Stimulated activated CD4-positive, alpha-beta T cell treated with anti-CD3 and anti-CD28 coated beads, Interleukin-2, amount 100 ng/mL, for 24 hours (primary cell): ENCODE measurements around the gene MYO5B.
"Not testable (repeated sequence)": the region's sequence is repeated elsewhere in the genome, so short reads cannot be mapped to it uniquely, and the experiment has no call there.

Experiments
- DNase-seq, 2 donors: peaks; one replicate each; pipeline ENCODE4 v3.0.0-alpha.2; 2020

Gene MYO5B

GRCh38 chr18:49846718-49847470, 348.1 kb downstream of the MYO5B start:
- no peak for DNase-seq

DNA sequence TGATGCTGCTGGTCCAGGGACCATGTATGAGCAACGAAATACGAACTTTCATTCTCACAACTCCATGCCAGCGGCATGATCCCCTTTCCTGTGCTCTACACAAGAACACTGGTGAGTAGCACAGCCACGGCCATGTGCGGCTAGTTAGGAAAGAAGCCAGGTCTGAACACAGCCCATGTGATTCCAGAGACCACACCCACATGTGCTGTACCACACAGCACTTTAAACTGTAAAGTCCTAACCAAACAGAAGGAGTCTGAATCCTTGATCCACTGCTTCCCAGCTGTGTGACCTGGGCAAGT, 348.6 kb downstream of the MYO5B start:
- DNase-seq, result no peak

- no peak for DNase-seq
Measured at GRCh38 chr18:49845629-49846360, 349.2 kb downstream of the MYO5B start.

DNA sequence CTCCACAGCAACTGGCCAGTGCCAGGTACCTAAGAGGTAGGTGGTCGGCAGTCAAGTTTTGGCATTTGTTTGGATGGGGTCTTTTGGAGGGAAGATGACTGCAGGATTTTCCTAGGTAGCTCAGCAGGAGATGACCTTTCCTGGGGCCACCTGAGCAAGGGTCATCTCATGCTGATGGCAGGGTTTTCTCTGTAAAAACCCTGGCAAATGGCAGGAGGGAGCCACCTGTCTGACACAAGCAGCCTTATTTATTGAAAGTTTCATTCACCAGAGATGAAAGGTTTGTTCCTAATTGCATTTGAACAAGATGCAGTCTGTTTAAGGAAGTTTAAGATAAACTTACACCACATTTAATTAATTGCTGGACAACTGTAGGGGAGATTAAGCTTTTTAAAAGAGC, 350.0 kb downstream of the MYO5B start:
- DNase-seq, result no peak

GRCh38 chr18:49843778-49844625, 350.9 kb downstream of the MYO5B start:
- DNase-seq, result no peak

DNA sequence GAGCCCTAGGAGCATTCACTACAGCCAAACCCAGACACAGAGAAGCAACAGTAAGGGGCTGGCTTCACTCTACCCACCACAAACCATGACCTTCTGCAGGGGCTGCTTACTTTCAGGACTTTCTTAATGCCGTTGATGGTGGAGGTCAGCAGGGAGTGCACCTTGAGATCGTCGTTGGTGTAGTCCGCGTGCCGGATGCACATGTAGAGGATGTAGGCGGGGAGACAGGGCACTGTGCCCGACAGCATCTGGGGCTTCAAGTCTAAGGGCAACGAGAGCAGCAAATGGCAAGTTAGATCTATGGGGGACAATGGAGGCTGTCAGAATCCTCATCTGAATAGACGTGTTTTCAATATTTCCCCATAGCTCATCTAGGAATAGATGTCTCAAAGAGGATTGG, 351.8 kb downstream of the MYO5B start:
- DNase-seq, result no peak

DNA sequence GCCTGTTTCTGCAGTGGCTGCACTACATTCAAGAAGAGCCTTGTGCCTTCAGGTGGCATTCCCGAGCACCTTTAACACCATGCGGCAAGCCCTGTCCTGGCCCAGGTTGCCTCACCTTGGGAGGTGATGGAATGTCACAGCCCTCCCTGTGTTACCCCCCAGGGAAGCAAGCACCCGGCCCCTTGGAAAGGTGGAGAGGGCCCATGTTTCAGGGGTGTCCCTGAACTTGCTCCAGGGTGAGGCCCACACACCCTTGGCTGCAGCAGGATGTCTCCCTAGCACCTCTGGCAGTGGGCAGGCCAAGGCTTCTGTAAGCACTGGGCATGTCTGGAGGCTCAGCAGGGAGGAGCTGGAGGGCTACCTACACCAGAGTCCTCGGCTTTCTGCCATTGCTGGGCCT, 352.3 kb downstream of the MYO5B start:
- DNase-seq, result no peak

DNA sequence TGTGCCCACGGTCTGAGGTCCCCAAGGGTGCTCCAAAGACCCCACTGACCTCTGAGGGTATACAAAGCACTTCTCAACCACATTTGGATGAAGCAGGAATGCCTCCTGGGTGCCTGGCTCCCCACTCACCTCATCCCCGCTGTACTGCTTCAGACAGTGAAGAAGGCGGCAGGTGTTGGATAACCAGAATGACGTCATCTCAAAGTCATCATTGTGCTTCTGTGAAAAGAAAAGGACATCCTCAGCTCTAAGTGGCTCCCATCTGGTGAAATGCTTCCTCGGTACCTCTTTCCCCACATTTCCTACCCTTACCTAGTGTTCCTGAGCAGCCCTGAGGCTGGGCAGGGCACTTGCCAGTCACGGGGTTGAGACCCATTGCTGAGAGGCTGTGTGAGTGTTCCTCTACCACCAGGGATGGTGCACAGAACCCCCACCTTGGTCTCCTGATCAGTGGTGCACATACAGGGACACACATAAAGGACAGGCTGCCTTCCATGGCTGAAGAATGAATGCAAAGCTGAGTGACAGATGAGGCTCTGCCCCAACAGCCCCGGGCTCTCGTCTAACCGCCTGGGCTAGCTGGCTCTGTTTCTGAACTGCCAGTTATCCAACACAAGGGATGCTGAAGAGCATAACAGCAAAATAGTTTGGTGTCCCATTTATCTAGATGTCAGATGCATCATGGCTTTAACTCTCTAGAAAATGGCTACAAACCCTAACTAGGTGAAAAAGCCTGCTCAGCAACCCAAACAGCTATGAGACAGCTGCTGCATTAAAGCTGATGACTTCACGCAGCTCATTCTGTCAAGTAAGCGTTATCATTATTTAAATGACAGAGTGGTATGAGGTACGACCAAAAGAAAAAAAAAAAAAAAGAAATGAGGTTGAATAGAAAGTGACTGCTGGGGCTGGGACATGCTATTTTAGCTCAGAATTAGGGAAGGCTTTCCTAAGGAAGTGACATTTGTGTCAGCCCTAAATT, 353.4 kb downstream of the MYO5B start:
- DNase-seq, result no peak

- no peak for DNase-seq
Measured at GRCh38 chr18:49839012-49839411, 355.9 kb downstream of the MYO5B start.

- DNase-seq, result no peak
Measured at GRCh38 chr18:49838381-49838780, 356.6 kb downstream of the MYO5B start.

DNA sequence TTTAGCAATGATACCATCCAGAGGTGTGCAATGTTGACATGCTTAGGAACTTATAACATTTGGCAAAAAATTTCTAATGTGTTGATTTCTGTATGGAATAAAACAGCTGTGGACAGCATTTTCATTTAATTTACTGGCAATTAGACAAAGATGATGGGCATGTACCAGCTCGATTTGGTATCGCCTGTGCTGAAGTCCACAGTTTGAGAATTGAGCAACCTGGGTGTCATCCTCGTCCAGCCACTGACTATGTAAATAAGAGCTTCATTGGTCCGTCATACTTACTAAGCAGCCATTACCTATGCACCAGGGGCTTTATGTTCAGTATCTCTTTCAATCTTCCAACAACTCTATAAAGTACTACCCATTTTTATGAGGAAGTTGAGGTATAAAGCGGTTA, 357.1 kb downstream of the MYO5B start:
- DNase-seq, result no peak

GRCh38 chr18:49837316-49837835, 357.6 kb downstream of the MYO5B start:
- not testable (repeated sequence) for DNase-seq

GRCh38 chr18:49835405-49835804, 359.5 kb downstream of the MYO5B start:
- no peak for DNase-seq

GRCh38 chr18:49834258-49834657, 360.7 kb downstream of the MYO5B start:
- DNase-seq, result no peak

GRCh38 chr18:49833814-49834213, 361.1 kb downstream of the MYO5B start:
- DNase-seq, result no peak

- DNase-seq, result no peak
Measured at GRCh38 chr18:49832221-49832647, 362.7 kb downstream of the MYO5B start.

- no peak for DNase-seq
Measured at GRCh38 chr18:49827996-49828395, 367.0 kb downstream of the MYO5B start.

- DNase-seq, result peak; percentile 17 to 32
Measured at GRCh38 chr18:49819823-49820671, 374.9 kb downstream of the MYO5B start.

GRCh38 chr18:49819071-49819662, 375.8 kb downstream of the MYO5B start:
- DNase-seq, result no peak

DNA sequence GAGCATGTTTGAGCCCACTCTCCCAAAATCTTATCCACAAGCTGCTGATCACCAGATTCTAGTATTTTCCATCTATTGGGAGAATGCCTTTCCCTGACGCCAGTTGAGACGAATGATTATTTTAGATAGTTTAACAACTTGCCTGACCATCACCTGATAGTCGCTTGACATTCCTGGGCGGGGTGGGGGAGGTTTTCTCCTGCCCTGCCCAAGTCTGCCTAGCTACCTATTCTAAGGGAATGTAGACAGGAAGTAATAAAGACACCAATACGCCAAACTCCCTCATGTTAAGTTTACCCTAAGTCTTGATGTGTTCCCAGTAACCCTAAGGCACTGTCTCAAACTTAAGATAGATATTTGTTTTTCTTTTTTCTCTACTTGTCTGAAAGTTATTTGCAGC, 377.0 kb downstream of the MYO5B start:
- no peak for DNase-seq

GRCh38 chr18:49815927-49816326, 379.0 kb downstream of the MYO5B start:
- no peak for DNase-seq
